Skeletal muscle cell (primary cell): ENCODE data around the gene SV2C.

ENCODE experiments used
- DNase-seq: peaks from one replicate; pipeline ENCODE4 v3.0.0-alpha.2; 2010; ENCODE audit warnings: low read depth
- H3K4me3 ChIP-seq: 2 replicates; pipeline ENCODE4 v1.5.1; 2011; ENCODE audit warnings: low read depth, mild to moderate bottlenecking, control low read depth, low read length, moderate library complexity

SV2C gene

DNA sequence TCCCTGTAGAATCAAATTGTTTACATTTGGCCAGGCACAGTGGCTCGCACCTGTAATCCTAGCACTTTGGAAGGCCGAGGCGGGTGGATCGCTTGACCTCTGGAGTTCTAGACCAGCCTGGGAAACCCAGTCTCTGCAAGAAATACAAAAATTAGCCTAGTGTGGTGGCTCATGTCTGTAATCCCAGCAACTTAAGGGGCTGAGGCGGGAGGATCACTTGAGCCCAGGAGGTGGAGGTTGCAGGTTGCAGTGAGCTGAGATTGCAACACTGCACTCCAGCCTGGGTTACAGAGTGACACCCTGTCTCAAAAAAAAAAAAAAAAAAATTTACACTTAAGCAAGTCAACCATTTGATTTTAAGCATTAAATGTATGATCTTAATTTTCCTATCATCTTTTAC lies 302.4 kb downstream of the SV2C start:
- H3K4me3 ChIP-seq: no peak overlapping the region
- no peak for DNase-seq

DNA sequence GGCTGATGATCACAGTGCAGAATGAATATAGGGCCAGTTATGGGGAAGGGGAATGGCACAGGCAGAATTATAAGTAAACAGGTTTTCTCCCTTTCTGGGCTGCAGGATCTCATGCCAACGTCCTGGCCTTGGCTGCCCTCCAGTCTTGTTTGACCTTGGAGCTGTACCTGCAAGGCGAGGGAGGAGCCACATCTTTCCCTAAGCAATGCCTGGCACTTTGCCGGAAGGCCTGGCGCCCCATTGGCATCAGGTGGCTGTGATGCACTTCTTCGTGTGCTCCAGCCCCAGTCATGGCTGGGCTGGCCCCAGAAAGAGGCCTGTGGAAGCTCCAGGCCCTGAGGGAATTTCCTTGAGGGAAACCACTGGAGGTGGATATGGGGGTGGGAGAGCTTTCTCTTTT lies 303.2 kb downstream of the SV2C start:
- no peak for DNase-seq
- no peak overlapping the region for H3K4me3 ChIP-seq

DNA sequence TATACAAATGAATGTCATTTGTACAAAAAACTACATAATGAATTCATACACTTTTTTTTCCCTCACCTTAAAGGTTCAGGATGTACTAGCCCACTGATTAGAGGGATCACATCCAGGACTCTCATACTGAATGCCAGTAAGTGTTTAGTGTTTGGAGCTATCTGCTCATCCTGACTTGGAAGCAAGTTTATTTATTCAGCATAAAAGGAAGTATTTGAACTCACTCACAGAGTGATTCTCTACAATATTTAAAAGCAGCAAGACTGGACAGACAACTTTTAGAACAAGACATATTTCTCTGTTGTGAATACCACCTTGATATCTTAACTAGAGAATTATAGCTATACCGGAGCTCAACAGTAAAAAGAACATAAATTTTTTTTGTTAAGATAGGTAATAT lies 305.1 kb downstream of the SV2C start:
- no peak for DNase-seq
- H3K4me3 ChIP-seq: no peak overlapping the region

DNA sequence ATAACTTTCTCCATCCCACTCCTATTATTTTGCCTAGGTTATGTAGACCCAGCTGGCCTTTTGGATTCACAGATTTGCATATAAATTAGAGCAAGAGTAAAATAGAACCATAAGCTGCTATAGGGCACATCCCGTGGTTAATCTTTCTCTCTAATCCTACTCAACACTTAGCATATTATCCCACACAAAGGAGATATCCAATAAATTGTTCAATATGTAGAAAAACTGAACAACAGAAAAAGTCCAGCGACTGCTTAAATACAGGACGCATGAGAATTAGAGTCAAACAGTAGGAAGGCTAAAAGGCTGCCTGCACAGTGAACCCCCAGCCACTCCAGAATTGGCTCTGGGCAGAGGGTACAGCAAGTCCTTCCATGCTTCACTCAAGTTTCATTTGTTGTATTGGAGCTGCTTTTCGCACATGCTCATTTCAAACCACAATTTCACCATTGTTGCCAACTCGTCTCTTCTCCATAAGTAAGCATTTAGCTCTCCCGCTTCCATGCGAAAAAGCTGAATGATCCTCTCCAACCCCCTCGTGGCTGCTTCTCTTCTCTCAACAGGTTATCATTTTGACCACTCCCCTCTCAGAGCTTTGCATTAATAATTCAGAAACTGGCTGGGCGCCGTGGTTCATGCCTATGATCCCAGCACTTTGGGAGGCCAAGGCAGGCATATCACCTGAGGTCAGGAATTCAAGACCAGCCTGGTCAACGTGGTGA lies 305.8 kb downstream of the SV2C start:
- no peak for DNase-seq
- no peak overlapping the region for H3K4me3 ChIP-seq

DNA sequence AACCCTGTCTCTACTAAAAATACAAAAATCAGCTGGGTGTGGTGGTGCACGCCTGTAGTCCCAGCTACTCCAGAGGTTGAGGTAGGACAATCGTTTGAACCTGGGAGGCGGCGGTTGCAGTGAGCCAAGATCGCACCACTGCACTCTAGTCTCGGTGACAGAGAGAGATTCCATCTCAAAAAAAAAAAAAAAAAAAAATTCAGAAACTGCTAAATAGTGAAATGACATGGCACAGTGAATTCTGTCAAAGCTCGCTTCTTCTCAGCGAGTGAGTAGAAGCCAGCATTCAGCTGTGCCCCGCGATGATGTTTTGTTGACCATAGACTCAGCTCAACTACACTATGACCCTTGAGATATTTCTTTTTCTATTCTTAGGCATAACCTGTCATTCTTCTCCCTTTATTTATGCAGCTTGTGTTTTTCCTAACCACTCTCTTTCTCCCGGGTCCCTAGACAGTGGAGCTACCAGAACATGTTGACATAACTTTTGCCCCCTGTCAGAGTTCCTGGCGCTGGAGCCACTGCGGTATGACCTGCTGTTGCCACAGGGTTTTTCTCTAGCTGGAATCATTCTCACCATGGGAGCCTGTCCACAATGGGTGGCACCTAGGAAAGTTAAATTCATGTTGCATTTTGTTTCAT lies 306.5 kb downstream of the SV2C start:
- no peak for DNase-seq
- no peak overlapping the region for H3K4me3 ChIP-seq

DNA sequence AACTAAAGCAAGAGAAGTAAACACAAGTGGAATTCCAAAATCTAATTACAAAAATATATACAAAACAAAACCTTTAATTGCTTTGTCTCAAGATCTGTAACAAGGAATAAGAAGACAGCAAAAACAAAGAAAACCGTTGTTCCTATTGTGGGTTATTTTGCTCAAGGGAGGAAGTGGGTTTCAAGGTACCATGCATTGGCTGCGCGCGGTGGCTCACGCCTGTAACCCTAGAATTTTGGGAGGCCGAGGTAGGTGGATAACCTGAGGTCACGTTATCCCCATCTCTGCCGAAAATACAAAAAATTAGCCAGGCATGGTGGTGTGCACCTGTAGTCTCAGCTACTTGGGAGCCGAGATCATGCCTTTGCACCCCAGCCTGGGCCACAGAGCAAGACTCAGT lies 307.8 kb downstream of the SV2C start:
- no peak for DNase-seq
- no peak overlapping the region for H3K4me3 ChIP-seq

DNA sequence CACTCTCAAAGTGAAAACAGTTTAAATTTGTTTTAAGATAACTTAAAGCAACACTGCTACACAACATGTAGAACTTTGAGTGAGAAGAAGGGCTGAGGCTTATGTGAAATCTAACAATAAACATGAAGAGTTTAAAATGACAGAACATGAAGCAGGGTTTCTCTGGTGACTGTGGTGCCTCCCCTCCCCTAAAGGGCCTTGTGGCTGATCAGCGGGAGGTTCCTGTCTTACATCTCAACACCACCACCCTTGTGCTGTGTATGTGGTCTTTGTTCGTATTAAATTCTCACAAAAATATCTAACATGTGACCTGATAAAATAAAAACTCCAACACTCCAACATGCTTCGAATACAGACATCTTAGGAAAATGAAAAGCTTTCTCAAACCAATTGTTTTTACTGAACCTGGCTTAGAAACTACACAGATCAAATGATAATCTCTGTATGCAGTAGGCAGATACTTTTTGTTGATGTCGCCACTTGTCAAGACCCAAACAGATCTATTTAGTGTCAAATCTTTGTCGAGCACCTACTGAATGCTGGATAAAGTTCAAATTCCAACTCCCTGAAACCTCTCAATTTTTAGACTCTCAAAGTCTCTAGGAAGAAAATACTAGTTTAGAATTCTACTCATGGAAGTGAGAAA lies 310.0 kb downstream of the SV2C start:
- H3K4me3 ChIP-seq: no peak overlapping the region
- no peak for DNase-seq

DNA sequence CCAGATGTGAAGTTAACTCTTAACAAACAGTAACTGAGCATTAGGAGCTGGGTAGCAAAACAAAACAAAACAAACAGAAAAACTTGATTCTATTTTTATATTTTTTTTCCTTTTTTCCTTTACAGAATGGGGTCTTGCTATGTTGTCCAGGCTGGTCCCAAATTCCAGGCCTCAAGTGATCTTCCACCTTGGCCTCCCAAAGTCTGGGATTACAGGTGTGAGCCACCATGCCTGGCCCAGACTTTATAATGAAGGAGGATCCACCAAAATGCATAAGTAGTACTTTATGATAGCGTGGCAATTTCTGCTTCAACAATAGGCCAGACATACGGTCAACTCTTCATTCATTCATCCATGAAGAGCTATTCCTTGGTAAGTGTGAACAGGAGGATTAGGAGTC lies 314.0 kb downstream of the SV2C start:
- no peak overlapping the region for H3K4me3 ChIP-seq
- DNase-seq: no peak

DNA sequence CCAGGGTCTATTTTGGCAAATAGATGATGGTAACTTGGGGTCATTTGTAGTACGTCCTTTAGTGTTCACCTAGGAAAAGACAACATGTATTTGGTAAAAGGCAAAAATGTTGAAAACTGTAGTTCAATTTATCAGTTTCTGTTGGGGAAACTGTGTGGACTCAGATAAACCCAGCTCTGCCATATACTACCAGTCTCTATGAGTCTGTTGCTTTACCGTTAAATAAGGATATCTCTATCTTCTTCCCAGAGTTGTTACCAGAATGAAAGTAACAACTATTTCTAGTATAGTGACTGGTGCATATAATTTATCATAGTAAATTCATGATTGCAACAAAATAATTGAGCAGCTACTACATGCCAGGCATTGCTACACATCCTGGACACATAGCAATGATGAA lies 316.1 kb downstream of the SV2C start:
- H3K4me3 ChIP-seq: no peak overlapping the region
- DNase-seq: no peak

DNA sequence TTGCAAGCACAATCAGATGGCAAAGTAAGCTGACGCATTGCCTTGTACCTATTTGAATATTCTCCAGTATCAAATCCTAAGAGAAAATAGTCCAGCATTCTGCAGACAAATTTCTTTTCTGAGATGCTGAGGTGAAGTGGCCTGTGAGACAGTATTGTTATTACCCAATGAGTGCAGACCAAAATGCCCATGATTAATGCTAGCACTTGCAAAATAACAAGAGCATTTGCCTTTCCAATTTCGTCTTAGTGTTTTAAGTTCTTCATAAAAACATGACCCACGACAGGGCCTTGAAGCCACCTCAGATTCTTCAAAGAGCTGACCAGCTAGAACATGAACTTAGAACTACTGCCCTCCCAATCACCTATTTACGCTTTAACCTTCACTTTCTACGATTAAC lies 317.3 kb downstream of the SV2C start:
- DNase-seq: no peak
- no peak overlapping the region for H3K4me3 ChIP-seq

DNA sequence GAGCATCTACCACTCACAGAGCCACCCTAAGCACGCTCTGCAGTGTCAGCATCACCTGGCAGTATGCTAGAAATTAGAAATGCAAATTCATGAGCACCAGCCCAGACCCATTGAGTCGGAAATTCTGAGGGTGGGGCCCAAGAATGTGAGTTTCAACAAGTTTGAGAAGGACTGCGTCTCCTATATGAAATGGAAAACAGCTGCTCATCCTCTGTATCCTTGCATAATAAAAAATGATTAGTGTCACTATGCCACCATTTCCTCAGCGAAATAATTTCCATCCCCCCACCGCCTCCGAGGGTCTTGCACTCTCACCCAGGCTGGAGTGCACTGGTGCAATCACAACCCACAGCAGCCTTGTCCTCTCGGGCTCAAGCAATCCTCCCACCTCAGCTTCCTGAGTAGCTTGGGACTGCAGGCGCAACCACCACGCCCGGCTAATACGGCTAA lies 318.6 kb downstream of the SV2C start:
- DNase-seq: no peak
- H3K4me3 ChIP-seq: no peak overlapping the region

DNA sequence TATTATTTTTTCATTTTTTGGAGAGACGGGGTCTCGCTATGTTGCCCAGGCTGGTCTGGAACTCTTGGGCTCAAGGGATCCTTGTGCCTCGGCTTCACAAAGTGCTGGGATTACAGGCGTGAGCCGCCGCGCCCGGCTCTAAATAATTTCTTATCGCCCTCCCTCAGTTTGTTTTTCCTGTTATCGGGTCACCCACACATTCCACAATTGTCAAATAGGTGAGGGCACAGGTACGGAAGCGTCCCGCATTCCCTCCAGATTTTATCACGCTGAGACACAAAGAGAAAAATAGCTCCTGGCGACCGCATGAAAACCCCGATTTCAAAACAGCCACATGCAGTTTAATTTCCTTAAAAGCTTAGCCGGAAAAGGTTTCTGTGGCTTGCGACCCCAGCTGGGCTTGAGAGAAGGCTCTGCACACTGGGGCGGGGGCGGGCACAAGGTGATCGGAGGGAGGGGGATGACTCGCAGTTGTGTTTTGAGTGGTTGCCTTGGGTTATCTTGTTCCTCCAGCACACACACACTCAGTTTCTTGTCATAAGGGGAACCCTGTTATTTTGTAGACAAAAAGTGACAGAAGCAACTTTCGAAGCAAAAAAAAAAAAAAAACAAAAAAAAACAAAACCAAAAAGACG lies 319.2 kb downstream of the SV2C start:
- H3K4me3 ChIP-seq: peak overlapping the region; percentile 58
- no peak for DNase-seq

DNA sequence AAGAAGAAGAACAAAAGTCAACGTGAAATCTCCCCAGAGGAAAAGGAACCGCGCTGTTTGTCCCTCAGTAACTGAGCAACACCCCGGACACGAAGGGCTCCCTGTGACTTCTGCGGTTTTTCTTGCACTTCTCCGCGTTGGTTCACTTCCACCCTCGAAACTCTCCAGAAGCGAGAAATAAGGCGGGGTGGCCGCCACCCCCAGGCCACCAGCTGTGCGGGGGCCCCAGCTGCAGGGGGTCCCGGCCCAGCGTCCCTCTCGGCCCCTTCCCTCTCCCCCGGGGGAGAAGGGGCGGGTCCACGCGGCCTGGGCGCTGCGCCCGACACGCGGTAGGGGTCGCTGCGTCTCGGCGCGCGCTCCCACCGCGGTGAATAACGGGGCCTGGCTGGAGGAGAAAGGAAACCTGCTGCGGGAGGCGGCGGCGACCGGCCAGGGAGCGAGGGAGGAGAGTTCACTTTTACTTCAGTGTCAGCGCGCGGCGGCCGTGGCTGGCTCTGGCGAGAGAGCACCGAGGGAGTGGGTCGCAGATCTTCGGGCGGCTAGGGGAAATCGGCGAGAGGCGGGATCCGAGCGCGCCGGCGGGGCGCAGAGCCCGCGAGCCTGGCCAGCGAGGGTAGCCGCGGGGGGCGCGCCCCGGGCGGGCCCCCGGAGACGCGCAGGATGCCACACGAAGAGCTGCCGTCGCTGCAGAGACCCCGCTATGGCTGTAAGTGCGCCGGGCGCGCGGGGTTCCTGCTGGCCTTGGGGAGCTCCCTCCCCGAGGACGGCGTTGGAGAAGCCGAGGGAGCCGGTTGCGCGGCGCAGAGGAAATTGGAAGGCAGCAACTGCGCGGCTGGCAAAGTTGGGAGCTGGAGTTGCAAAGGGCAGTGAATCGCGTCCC lies 319.9 kb downstream of the SV2C start, which contains the start of gene IQGAP2:
Gene IQGAP2, plus strand, starts transcription at position 400 of the 880 bp plus-strand sequence. Its CDS starts 261 bp downstream, at position 661.
- no peak for DNase-seq
- peak within 1 kb of the TSS; percentile 58 for H3K4me3 ChIP-seq
